ENCODE results near the gene OSCAR.
"Not testable (repeated sequence)": the region's sequence is repeated elsewhere in the genome, so short reads cannot be mapped to it uniquely, and the experiment has no call there.

OSCAR gene

GRCh38 chr19:54125713-54126112, 25.1 kb upstream of the OSCAR start:
- no peak for DNase-seq (ENCODE audit: low read depth in 2 of 2)

GRCh38 chr19:54124393-54124792, 23.8 kb upstream of the OSCAR start:
- no peak for DNase-seq (ENCODE audit: low read depth in 2 of 2)

DNA sequence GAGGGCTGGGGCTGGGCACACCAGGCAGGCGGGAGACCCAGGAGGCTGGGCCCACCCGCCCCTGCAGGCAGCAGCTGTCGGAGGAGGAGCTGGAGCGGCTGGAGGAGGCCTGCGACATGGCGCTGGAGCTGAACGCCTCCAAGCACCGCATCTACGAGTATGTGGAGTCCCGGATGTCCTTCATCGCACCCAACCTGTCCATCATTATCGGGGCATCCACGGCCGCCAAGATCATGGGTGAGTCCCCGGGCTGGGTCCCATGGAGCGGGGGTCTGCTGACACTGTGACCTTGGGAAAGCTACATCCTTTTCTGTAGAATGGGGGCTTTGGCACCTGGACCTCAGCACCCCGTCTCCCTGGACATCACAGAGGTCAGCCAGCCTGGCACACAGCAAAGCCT, 23.1 kb upstream of the OSCAR start:
- DNase-seq (ENCODE audit: low read depth in 2 of 2): no peak

- no peak for DNase-seq (ENCODE audit: low read depth in 2 of 2)
Measured at GRCh38 chr19:54121259-54121658, 20.7 kb upstream of the OSCAR start.

DNA sequence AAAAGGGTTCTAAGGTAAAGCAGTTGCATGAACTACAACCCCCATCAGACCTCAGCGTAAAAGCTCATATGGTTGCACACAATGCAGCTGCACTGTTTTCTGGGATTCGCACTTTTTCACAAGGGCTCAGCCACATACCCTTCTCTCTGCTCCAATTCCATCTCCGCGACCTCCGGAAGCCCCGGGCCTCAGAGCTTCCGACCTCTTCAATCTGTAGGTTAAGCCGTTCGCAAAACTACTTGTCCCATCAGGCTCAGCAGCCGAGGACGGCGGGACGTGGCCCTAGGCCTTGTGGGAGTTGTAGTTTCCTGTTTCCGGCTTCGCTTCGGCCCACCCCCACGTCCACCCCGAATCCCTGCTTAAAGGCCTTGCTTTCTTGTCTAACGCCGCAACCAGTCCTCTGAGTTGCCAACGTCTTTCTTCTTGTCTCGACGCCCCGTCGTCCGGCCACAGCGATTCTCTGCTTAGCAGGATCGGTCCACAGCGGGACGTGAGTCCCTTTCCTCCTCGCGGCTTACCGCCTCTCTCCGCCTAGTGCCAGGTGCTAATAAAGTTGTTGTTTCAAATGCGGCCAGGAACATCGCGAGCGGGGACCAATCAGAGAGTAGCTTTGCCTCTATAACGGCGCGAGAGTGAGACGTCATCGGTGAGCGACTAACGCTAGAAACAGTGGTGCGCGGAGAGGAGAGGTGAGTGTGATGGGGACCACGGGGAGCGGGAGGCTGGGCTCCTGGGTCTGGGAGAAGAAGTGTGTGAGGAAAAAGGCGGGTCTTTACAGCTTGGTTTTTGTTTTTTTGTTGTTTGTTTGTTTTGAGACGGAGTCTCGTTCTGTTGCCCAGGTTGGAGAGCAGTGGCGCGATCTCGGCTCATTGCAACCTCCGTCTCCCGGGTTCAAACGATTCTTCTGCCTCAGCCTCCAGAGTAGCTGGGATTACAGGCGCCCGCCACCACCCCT, 14.8 kb upstream of the OSCAR start, which contains the start of the genes PRPF31 and TFPT:
PRPF31 (plus strand) TSS at position 646 of the 955 bp plus-strand sequence. CDS start 2,525 bp downstream, outside the sequence.
TFPT (minus strand) TSS at position 549 of the 955 bp plus-strand sequence; CDS start at position 161, 388 bp downstream.
- DNase-seq (ENCODE audit: low read depth in 2 of 2): peak; percentile 93 to 94

GRCh38 chr19:54114340-54115108, 13.9 kb upstream of the OSCAR start:
- DNase-seq (ENCODE audit: low read depth in 2 of 2): no peak

- DNase-seq (ENCODE audit: low read depth in 2 of 2): no peak
Measured at GRCh38 chr19:54109651-54110050, 9.0 kb upstream of the OSCAR start.

GRCh38 chr19:54108496-54108895, 7.9 kb upstream of the OSCAR start:
- DNase-seq (ENCODE audit: low read depth in 2 of 2): no peak

- DNase-seq (ENCODE audit: low read depth in 2 of 2): no peak
Measured at GRCh38 chr19:54107876-54108490, 7.4 kb upstream of the OSCAR start.

DNA sequence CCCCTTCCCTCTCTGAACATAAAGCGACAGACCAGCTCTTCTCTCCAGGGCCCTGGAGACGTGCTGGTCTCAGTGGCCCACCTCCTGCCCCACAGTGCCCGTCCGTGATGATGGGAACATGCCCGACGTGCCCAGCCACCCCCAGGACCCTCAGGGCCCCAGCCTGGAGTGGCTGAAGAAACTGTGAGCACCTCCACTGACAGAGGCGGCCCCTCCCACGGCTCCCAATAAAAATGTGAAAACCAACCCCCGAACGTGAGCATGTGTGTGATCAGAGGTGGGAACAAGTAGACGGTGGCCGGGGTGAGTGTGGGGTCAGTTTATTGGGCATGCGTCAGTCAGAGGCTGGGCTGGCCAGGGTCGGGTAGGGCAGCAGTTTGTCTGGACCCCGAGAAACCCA, 6.1 kb upstream of the OSCAR start:
- DNase-seq (ENCODE audit: low read depth in 2 of 2): no peak

DNA sequence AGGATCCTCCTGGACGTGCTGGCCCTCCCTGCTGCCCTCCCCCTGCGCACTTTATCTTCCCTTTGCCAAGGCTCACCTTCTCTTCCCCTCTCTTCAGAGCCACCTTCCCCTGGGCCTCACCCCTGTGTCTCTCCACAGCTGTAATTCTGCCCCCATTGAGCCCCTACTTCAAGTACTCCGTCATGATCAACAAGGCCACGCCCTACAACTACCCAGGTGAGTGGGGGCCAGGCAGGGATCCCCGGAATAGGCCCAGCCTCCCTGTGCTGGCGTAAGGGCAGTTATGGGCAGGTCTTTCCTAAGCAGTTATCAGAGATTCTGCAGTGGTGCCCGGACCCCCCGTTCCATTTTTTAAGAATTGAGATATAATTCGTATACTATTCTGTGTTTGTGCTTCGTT, 5.2 kb upstream of the OSCAR start:
- DNase-seq (ENCODE audit: low read depth in 2 of 2): no peak

DNA sequence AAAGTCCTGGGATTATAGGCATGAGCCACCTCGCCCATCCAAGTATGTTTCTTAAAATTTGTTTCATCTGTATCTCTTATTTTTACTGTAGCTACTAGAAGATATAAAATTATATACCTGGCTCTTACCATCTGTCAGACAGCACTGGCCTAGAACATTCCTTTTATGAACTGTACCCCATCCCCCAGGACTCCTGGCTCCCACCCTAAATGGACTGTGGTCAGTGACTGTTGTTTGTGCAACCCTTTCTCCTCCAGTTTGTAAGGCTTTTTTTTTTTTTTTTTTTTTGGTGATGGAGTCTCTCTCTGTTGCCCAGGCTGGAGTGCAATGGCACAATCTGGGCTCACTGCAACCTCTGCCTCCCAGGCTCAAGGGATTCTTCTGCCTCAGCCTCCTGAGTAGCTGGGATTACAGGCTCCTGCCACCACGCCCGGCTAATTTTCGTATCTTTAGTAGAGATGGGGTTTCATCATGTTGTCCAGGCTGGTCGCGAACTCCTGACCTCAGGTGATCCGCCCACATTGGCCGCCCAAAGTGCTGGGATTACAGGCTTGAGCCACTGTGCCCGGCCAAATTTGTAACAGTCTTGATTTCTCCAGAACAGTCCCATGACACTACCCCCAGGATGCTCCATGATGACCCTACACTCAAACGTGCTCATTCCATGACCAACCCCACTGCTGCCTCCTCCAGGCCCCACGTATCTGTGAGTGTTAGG, 4.6 kb upstream of the OSCAR start:
- no peak for DNase-seq (ENCODE audit: low read depth in 2 of 2)

- peak; percentile 94 to 95 for DNase-seq (ENCODE audit: low read depth in 2 of 2)
Measured at GRCh38 chr19:54102421-54103169, 2.0 kb upstream of the OSCAR start, which contains the start of gene NDUFA3. TSS of gene NDUFA3 (plus strand) at chr19:54102855. CDS start at chr19:54102879, 24 bp downstream.

DNA sequence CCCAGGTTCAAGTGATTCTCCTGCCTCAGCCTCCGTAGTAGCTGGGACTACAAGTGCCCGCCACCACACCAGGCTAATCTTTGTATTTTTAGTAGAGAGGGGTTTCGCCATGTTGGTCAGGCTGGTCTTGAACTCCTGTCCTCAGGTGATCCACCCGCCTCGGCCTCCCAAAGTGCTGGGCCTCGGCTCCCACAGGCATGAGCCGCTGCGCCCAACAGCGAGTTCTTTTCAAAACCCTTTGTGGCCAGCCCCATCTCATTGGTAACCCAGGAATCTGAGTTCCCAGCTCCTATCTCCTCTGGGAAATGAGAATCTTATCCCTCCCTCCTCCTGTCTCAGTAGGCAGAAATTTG, 724 bp downstream of the OSCAR start:
- not testable (repeated sequence) for DNase-seq (ENCODE audit: low read depth in 2 of 2)

DNA sequence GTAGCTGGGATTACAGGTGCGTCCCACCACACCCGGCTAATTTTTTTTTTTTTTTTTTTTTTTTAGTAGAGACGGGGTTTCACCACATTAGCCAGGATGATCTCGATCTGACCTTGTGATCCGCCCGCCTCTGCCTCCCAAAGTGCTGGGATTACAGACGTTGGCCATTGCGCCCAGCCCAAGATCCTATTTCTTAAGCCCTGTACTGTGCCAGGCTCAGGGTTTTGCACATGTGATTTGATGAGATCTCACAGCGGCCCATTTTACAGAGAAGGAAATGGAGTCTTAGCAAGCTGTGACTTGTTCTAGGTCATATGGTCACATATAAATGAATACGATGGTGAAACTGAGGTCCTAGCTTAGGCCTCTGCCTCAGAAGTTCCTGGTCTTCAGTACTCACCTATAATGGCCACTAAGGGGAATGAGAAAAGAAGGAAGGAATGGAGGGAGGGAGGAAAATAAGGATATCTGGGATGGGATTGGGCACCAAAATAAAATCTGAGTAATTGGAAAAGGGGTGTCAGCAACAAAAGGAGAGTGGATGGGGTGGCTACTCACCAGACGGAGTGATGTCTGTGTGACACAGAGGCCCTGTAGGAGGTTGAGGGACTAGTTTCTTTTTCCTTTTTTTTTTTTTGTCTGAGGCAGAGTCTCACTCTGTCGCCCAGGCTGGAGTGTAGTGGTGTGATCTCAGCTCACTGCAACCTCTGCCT, 1.3 kb downstream of the OSCAR start:
- DNase-seq (ENCODE audit: low read depth in 2 of 2): no peak

GRCh38 chr19:54096617-54097106, 3.9 kb downstream of the OSCAR start:
- DNase-seq (ENCODE audit: low read depth in 2 of 2): no peak

DNA sequence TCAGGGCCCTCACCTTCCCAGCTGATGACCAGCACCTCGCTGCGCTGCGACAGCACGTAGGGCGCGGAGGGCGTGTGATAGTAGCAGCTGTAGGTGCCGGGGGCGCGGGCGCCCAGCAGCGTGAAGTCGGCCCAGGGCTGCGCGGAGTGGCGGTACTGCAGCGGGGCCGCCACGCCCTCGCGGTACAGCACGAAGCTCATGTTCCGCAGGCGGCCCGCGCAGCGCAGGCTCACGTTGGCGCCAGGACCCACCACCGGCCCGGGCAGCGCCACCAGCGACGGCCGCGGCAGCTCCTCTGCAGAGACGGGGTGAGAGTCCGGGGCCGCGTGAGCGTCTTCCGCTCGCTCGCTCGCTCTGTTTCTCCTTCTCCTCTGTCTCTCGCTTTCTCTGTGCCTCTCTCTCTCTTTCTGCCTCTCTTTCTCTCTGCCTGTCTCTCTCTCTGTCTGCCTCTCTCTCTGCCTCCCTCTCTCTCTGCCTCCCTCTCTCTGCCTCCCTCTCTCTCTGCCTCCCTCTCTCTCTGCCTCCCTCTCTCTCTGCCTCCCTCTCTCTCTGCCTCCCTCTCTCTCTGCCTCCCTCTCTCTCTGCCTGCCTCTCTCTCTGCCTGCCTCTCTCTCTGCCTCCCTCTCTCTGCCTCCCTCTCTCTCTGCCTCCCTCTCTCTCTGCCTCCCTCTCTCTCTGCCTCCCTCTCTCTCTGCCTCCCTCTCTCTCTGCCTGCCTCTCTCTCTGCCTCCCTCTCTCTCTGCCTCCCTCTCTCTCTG, 4.6 kb downstream of the OSCAR start:
- peak; percentile 18 to 26 for DNase-seq (ENCODE audit: low read depth in 2 of 2)

- DNase-seq (ENCODE audit: low read depth in 2 of 2): no peak
Measured at GRCh38 chr19:54095136-54095858, 5.3 kb downstream of the OSCAR start.
